Urinary bladder (tissue), 4 donors: ENCODE measurements around the gene FBXW7. TPM values are rescaled to one million over a fixed set of nuclear protein-coding genes. Genes with fewer than 3 reads are reported as not detected.

Source experiments
- DNase-seq: peaks from one replicate; pipeline ENCODE4 v3.0.0-alpha.2; 2015; ENCODE audit errors: extremely low spot score
- H3K27ac ChIP-seq: one replicate; pipeline ENCODE4 v1.5.1; 2013; ENCODE audit warnings: low read depth, mild to moderate bottlenecking, moderate library complexity
- H3K36me3 ChIP-seq: one replicate; pipeline ENCODE4 v1.6.1; 2013; ENCODE audit warnings: mild to moderate bottlenecking, moderate library complexity; ENCODE audit not compliant: insufficient read depth
- H3K4me1 ChIP-seq: one replicate; pipeline ENCODE4 v1.6.1; 2013; ENCODE audit warnings: mild to moderate bottlenecking, moderate library complexity; ENCODE audit not compliant: insufficient read depth
- H3K4me3 ChIP-seq: one replicate; pipeline ENCODE4 v1.5.1; 2013; ENCODE audit warnings: low read depth, low read length
- WGBS: extraction: QIAGEN DNeasy Blood & Tissue Kit; methylation state at CpG from one replicate; pipeline ENCODE4 v1.1.7; 2013; 5-methylcytosine and 5-hydroxymethylcytosine counted together
- polyA plus RNA-seq: library from polyadenylated mRNA; stranded (reverse); fragments of 200-250 nt; gene quantifications from one replicate; pipeline ENCODE4 v1.2.3, GENCODE V29; 2013
- total RNA-seq: library from RNA; depleted of rRNA; stranded (reverse); fragments of >200 nt; gene quantifications from one replicate; pipeline ENCODE4 v1.2.3, GENCODE V29; 2014
- donor health status: healthy with polysubstance abuse.
- donor health status: healthy.

The FBXW7 gene
- total and polyA plus RNA-seq, 2 donors = 7.9 to 101 TPM

DNA sequence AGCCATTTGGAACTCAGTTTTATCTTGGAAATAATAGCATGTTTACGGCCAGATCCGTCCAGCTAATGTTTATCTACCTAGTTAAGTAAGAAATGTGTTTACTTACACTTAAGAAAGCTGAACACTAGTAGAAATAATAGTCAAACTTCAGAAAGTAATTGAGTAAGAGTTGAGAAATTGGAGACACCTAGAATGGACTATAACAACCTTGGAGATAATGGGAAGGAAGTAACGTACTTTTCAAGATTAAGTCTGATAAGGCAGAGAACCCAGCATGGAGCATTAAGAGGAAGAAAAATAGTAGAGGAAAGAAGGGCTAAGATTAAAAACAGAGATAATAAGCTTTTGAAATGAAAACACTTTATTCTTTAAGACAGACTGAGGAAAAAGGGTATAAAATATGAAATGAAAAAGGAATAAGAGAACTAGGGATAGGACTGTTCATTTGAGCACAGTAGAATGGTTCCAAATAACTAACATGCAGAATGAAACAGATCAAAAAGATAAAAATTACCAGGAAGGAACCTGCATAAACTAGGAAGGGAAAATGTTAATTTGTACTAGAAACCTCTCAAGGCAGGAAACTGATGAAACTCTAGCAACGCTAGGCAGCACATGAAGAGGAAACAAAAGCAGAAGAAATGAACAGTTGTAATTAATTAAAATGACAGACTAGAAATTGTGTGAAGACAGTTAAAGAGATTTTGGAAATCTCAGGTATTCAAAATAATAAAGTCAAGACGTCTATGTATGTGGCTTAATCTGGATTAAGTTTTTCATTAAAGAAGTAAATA is 71.7 kb downstream of the FBXW7 start:
- H3K27ac ChIP-seq = no peak overlapping the region
- H3K4me1 ChIP-seq = no peaks in the 10 kb centered on the region
- H3K36me3 ChIP-seq = peaks cover 2% of the 10 kb centered on the region
- H3K4me3 ChIP-seq = no peak overlapping the region
- no peak for DNase-seq
- 66% methylated on average over 5 of the region's 5 CpGs for WGBS

DNA sequence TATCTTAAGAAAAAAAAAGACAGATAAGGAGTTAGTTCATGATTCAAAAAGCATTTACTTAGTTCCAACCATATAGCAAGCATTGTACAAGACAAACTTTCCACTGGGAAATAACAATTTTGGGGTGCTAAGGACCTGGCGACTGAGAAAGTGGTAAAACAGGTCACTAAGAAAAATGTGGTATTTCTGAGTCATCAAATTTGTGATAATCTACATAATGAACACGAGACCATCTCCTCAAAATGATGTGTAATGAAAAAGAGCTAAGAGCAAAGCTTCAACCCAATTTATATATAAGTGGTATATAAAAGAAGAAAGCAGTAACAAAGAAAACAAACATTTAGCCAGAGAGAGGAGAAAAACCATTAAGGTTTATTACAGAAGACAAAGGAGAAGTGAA is 72.3 kb downstream of the FBXW7 start:
- Histone ChIP-seq H3K27ac (no peak overlapping the region), H3K36me3 (peaks cover 2% of the 10 kb centered on the region), H3K4me3 (no peak overlapping the region), H3K4me1 (no peaks in the 10 kb centered on the region)
- no peak for DNase-seq
- WGBS = 94% methylated on average over 2 of the region's 2 CpGs

DNA sequence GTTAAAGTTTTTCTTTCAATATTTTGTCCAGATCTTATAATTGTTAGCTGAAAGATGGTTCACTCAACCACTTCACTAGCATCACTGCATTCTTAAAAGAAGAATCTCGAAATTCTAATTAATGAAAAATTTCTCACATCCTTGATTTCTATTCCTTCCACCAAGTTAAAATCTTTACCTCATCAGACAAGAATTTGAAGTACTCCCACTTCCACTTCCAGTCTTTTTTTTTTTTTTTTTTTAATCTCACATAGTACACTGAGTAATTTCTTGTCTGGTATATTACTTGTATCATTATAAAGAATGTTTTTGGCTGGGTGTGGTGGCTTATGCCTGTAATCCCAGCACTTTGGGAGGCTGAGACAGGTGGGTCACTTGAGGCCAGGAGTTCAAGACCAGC is 73.2 kb downstream of the FBXW7 start:
- 87% methylated on average over 1 of the region's 1 CpG for WGBS

DNA sequence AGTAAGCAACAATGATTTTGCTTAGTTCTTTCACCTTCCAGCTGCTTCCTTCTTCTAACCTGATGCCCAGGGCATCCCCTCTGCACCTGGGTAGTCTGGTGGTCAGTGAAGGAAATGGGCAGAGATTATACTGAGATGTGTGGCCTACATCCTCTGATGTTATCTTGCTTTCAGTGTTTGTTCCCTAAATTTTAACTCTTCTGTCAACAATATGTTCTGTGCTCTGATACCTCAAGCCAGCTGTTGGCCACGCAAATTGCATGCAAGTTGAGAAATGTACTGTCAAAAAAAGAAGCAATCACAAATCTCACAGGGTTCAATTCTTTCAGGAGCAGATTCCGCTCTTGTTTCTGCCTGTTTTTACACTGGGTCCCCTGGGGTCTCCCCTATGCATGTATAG is 73.8 kb downstream of the FBXW7 start:
- peaks cover under 1% of the 10 kb centered on the region for H3K36me3 ChIP-seq
- 86% methylated on average over 2 of the region's 2 CpGs for WGBS
- no peak overlapping the region for H3K4me3 ChIP-seq
- no peaks in the 10 kb centered on the region for H3K4me1 ChIP-seq
- no peak for DNase-seq
- no peak overlapping the region for H3K27ac ChIP-seq

More for the DNA sequence above, 73.2 kb downstream of the FBXW7 start:
- Histone ChIP-seq H3K36me3 (peaks cover 2% of the 10 kb centered on the region), H3K4me1 (no peaks in the 10 kb centered on the region), H3K27ac (no peak overlapping the region), H3K4me3 (no peak overlapping the region)
- no peak for DNase-seq

DNA sequence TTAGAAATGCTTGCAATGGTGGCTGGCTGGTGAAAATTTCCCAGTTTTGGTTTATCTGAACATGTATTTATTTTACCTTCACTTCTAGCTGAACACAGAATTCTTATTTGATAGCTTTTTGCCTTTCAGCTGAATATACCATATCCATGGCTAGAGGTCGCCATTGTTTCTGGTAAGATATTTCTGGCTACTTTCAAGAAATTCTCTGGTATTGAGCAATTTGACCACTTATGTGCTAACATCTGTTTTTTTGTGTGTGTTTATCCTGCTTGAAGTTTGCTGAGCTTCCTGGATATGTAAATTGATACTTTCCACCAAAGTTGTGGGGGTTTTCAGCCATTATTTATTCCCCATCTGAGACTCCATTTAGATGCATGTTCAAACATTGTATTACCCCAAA is 75.4 kb downstream of the FBXW7 start:
- no peak overlapping the region for H3K27ac ChIP-seq
- 77% methylated on average over 1 of the region's 1 CpG for WGBS
- H3K4me3 ChIP-seq = no peak overlapping the region
- H3K36me3 ChIP-seq = no peaks in the 10 kb centered on the region
- DNase-seq = no peak
- H3K4me1 ChIP-seq = no peaks in the 10 kb centered on the region

DNA sequence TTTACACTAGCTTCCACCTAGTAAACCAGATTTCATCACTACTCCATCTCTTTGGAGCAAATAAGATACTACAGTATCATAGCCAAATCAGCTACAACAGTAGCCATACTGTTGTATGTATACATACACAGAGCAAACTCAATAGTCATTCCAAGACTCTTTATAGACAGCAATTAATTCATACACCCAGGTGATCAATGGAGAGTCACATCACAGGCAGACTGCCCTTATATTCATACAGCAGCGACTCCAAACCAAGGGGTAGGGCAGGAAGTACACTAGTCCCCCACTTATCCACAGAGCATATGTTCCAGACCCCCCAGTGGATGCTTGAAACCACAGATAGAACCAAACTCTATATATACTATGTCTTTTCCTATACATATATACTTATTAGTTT is 76.6 kb downstream of the FBXW7 start:
- H3K27ac ChIP-seq = no peak overlapping the region
- 93% methylated on average over 1 of the region's 1 CpG for WGBS
- no peak overlapping the region for H3K4me3 ChIP-seq
- DNase-seq = no peak
- no peaks in the 10 kb centered on the region for H3K36me3 ChIP-seq
- no peaks in the 10 kb centered on the region for H3K4me1 ChIP-seq

DNA sequence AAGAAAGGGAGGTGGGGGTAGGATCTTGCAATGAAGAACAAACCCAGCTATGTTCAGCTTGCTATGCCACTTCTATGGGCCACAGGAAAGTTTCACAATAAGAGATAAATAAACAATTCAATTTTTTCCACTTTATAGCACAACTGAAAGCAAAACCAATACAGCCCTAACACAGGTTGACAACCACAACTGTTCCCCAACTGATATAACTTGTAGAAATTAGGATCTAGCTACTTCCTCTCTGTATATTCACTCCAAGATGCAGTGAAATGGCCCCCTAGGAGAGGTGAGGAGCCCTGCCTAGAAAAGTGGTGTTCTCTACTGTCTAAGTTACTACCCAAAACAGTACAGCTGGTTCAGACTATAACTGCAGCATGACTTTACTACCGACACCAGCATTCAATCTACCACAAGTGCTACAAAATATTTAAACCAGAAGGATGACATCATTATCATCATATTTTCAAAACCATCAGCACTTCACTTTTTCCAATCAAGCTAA is 77.0 kb downstream of the FBXW7 start:
- DNase-seq = no peak
- 80% methylated on average over 1 of the region's 1 CpG for WGBS
- no peaks in the 10 kb centered on the region for H3K36me3 ChIP-seq
- no peak overlapping the region for H3K27ac ChIP-seq
- H3K4me3 ChIP-seq = no peak overlapping the region
- H3K4me1 ChIP-seq = no peaks in the 10 kb centered on the region

DNA sequence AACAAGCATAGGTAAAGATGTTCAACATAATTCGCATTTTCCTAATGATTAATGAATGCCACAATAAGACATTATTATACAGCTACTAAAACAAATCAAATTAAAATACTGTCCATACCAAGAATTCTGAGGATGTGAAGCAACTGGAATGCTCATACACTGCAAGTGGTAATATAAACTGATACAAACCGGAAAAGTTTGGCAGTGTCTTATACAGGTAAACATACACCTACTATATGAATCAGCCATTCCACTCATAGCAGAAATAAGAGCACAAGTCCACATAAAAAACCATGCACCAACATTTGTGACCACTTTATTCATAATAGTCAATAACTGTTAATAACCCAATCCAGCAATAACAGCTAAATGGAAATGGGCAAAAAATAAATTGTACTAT is 79.3 kb downstream of the FBXW7 start:
- no peaks in the 10 kb centered on the region for H3K4me1 ChIP-seq
- WGBS = 92% methylated on average over 2 of the region's 2 CpGs

DNA sequence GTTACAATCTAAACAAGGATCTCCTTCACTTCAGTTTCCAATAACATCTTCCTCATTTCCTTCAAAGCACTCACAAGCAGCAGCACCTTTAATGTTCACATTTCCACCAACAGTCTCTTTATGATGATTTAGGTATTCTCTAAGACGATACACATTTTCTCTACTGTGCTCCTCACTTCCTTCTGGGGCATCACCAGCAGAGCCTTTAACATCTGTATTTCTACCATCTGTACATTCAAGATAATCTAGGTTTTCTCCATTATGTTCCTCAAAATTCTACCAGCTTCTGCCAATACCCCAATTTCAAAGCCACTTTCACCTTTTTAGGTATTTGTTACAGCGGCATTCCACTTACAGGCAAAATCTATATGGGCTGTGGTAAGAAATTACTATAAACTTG is 80.6 kb downstream of the FBXW7 start:
- 89% methylated on average over 2 of the region's 2 CpGs for WGBS

More for the DNA sequence above, 79.3 kb downstream of the FBXW7 start:
- Histone ChIP-seq H3K27ac (no peak overlapping the region), H3K36me3 (no peaks in the 10 kb centered on the region), H3K4me3 (no peak overlapping the region)
- DNase-seq = no peak

DNA sequence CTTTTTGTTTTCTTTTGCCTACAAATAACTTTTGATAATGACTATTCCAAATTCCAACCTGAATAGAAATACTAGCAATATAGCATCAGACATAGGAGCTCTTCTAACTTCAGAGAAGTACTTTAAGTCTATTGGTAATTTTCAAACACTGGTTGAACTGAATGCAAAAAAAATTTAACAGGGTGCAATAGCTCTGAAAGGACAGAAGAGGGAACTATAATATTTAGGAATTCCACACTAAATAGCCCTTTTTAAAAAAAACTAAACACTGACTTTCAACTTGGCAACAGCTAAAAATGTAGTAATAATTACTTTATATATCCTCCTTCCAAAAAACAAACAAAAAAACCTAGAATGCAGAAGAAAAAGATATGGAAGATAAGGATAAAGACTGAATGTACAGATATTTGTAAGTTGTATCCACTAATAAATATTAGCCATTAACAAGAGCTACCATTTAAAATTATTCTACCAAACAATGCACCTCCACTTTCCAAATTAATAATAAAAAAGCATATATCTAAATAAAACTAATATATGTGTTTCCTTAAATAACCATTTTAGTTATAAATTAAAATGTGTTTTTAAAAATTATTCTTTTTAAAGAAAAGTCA is 81.4 kb downstream of the FBXW7 start:
- Histone ChIP-seq H3K4me1 (no peaks in the 10 kb centered on the region), H3K4me3 (no peak overlapping the region), H3K36me3 (peaks cover 2% of the 10 kb centered on the region), H3K27ac (no peak overlapping the region)
- DNase-seq = no peak

More for the DNA sequence above, 80.6 kb downstream of the FBXW7 start:
- H3K27ac ChIP-seq = no peak overlapping the region
- no peak for DNase-seq
- no peak overlapping the region for H3K4me3 ChIP-seq
- H3K36me3 ChIP-seq = peaks cover 2% of the 10 kb centered on the region
- H3K4me1 ChIP-seq = no peaks in the 10 kb centered on the region

DNA sequence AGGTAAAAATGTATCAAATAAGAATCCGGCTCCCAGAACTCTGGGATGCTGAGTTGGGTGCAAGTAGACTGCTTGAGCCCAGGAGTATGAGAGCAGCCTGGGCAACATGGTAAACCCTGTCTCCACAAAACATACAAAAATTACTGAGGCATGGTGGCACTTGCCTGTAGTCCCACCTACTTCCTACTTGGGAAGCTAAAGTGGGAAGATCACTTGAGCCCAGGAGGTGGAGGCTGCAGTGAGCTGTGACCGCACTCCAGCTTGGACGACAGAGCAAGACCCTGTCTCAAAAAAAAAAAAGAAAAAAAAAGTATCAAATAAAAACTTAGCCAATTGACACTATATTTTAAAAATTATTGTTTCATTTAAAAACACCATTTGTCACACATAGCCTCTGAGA is 84.4 kb downstream of the FBXW7 start:
- H3K4me1 ChIP-seq = no peaks in the 10 kb centered on the region
- no peak overlapping the region for H3K4me3 ChIP-seq
- H3K27ac ChIP-seq = no peak overlapping the region
- DNase-seq = no peak
- 94% methylated on average over 3 of the region's 3 CpGs for WGBS
- H3K36me3 ChIP-seq = peaks cover 2% of the 10 kb centered on the region

DNA sequence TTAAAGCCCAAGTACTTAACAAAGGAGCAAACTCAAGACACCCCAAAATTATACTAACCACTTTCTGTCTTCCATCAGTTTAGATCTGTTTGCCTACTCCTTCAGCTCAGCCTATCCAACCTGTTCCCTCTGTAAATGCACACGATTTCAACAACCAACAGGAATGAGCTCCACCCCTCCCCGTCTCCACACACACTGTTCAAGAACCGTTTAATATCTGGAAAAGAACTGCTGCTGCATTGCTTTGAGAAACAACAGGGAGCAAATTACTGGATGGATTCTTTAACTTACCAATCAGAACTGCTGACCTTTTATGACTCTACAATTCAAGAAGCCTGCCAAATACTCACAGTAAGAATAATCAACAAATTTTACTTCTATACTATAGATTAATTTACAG is 87.0 kb downstream of the FBXW7 start:
- WGBS = 63% methylated on average over 3 of the region's 3 CpGs
- no peak for DNase-seq
- Histone ChIP-seq H3K4me3 (no peak overlapping the region), H3K4me1 (no peaks in the 10 kb centered on the region), H3K27ac (no peak overlapping the region), H3K36me3 (peaks cover 2% of the 10 kb centered on the region)

DNA sequence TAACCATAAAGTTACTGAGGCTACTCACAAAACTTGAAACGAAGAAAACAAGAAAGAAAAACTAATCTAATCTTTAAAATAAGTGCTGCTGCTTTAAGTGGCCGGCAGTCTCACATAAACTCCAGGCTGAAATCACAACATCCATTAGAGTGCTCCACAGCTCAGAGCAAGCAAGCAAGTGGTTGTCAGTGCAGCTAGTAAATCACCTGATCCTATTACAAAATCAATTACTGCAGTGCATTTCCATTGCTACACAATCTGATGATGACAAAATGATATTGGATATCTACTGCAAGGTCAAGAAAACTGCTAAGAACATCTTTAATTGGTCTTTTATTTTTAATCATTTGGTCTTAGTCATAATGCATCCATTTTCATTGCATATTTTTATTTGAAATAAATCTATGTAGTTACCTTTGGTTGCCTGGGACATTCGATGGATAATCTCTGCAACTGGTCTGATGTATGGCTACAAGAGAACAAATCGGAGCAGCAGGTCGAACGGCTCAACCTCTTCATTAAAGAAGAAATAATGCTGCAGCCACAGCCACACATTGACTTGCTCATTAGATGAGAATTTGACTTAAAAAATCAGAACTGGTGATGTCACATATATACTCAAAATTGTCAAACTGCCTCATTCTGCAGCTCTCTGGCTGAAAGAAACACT is 87.7 kb downstream of the FBXW7 start:
- DNase-seq = no peak
- no peak overlapping the region for H3K27ac ChIP-seq
- H3K36me3 ChIP-seq = peaks cover 2% of the 10 kb centered on the region
- H3K4me3 ChIP-seq = no peak overlapping the region
- H3K4me1 ChIP-seq = no peaks in the 10 kb centered on the region
- 85% methylated on average over 6 of the region's 6 CpGs for WGBS

DNA sequence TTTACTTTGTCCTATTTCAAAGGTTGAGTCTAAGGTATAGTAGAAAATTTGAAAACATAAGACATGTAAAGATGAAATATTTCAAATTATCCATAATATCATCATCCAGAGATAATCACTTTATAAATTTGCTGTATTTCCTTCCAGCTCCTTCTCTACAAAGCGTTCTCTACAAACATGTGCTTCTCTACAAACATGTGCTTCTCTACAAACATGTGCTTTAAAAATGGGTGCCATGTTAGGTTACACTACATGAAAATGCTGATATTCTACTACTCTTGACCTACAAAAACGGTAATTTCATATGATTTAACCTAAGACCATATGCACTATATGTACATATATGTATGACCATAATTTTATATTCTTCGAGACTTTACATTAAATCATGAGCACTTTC is 92.0 kb downstream of the FBXW7 start:
- Histone ChIP-seq H3K36me3 (no peaks in the 10 kb centered on the region), H3K4me1 (no peaks in the 10 kb centered on the region), H3K27ac (no peak overlapping the region), H3K4me3 (no peak overlapping the region)
- no peak for DNase-seq
- WGBS = 96% methylated on average over 3 of the region's 3 CpGs
